GM10248 (cell line): ENCODE results near the gene TAF13.

Source experiments
- CTCF ChIA-PET: fragments of 300-600 bp; sonication (Branson Sonifier 250); formaldehyde crosslinking; extraction: SDS; loops from one replicate; lab custom pipeline; 2021; ENCODE audit warnings: antibody characterized with exemption; lab: Yijun Ruan, JAX
- POLR2A ChIA-PET: fragments of 350-650 bp; sonication (Branson Sonifier 250); formaldehyde crosslinking; extraction: SDS; loops from one replicate; lab custom pipeline; 2020; ENCODE audit warnings: antibody characterized with exemption; lab: Yijun Ruan, JAX
- DNase-seq: peaks from one replicate; pipeline ENCODE4 v3.0.0; 2012; ENCODE audit errors: extremely low spot score
- CTCF ChIP-seq: IDR thresholded peaks from 2 replicates; pipeline ENCODE4 v1.5.1; 2012; ENCODE audit warnings: mild to moderate bottlenecking, low read depth; ENCODE audit errors: extremely low read depth, missing control alignments, control extremely low read depth

TAF13 gene

DNA sequence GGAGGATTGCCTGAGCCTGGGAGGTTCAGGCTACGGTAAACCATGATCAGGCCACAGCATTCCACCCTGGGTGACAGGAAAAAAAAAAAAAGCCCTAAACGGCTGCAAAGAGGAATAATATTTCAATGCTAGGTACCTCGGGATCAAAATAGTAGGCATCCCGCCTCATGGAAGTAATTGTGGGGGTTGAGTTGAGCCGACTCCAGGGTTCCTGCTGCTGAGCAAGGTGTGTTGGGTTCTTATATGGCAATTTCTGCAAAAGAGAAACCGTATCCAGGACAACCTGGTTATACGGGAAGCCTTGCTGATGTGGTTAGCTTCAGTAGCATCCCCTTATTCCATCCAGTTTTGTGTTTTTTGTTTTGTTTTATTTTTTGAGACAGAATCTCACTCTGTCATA is 32.0 kb upstream of the TAF13 start:
- no peak for TF ChIP-seq CTCF
- CTCF ChIA-PET = interaction anchor here (8.5 kb wide), 1 partner anchor 7 kb away, joined by 114 read pairs; no protein-coding TSS in a partner anchor
- DNase-seq = no peak
- POLR2A ChIA-PET = no interaction called here

DNA sequence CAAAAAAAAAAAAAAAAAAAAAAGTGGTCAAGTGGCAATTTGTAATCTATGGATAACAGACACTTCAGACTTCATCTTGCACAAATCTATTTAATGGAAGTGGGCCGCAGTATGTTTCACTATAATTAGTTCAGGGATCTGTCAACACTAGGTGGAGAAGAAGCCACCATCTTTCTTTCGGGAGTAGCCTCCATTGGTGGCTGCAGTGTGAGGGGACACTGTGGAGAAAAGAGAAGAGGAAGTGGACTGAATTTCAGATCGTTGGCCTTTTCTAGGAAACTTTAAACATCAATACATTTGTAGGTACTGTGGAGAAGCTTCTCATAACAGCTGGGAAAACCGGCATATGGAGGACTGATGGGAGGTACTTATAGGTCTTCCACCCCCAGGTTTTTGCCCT is 30.1 kb upstream of the TAF13 start:
- ChIA-PET POLR2A (no interaction called here), CTCF (no interaction called here)
- no peak for DNase-seq
- no peak for TF ChIP-seq CTCF

DNA sequence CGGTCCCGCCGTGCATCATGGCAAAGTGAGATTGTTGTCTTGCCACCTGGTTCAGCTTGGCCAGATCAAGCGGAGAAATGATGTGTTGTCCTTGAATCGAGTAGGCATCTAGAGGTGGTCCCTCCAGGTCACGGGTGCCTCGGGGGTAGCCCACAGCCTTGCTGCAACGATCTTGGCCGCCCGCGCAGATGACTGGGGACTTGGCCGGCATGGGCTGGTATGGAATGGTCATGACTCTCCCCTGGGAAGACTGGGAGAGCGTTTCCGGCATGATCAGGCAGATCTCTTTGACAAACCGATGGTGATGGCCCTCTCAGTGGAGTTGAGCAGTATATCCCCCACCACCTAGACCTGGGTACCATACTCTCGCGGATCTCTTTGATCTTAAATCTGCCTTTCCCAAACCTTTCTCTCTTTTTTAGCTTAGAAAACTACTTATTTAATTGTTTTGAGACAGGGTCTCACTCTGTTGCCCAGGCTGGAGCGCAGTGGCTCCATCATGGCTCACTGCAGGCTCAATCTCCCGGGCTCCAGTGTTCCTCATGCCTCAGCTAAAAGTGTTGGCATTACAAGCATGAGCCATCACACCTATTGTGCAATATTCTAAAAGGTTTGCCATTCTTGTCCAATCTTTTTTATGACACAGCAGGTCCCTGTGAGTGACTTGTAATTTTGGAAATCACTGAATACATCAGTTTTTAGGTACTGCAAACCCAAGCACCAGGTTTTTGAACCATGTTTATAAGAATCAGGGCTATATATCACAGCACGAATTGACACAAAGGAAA is 28.8 kb upstream of the TAF13 start:
- TF ChIP-seq CTCF = no peak
- DNase-seq = no peak
- POLR2A ChIA-PET = no interaction called here
- CTCF ChIA-PET = interaction anchor here (9.2 kb wide), 1 partner anchor 8 kb away, joined by 114 read pairs; the partner anchor contains the start of gene ELAPOR1

DNA sequence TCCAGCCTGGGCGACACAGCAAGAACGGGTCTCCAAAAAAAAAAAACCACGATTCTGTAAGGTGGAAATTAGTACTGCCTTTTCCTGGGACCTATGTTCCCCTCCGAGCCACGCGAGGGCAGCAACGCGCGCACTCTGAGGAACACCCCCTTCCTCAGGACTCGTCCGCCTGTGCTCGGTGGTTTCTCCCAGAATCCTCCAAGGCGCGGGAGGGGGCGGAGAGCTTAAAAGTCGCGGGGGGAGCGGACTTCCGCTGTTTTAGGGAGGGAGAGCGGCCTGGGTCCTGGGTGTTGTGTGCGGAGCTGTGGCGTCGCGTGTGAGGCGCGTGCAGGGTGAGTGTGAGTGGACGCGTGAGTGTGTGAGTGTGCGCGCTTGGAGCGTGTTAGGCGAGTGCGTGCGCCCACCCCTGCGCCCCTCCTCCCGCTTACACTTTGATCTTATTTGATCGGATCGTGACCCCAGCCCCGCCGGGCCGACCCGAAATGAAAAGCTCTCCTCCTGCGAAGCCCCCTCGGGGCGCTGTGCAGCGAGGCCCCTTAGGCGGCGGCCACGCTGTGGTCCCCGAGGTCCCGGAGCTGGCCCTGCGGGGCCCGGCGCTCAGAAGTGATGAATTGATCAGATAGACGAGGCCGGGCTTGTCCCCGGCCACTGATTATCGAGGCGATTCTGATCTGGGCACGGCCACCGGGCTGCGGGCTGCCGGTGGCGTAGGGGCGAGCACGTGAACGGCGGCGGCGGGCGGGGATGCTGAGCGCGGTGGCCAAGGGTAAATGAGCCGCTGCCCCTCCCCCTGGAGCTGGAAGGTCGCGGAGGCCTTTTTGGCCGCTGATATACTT is 24.4 kb upstream of the TAF13 start:
- CTCF ChIA-PET = interaction anchor here (0.5 to 9.2 kb wide), 29 partner anchors 10 to 433 kb away, joined by 3 to 114 read pairs (median 3); partner anchors contain the start of genes ELAPOR1, SARS1, TAF13 and TMEM167B
- peak; percentile 96 for DNase-seq
- POLR2A ChIA-PET = interaction anchor here (0.5 to 2.3 kb wide), 12 partner anchors 9 to 539 kb away, joined by 3 to 16 read pairs (median 5); partner anchors contain the start of genes TAF13, TMEM167B and WDR47
- TF ChIP-seq CTCF = peak; percentile 92

GRCh38 chr1:109096120-109096519 is 20.3 kb upstream of the TAF13 start:
- ChIA-PET POLR2A (no interaction called here), CTCF (interaction anchor here (0.8 to 1.2 kb wide), 2 partner anchors 17 to 20 kb away, joined by 3 to 5 read pairs; partner anchors contain the start of gene TAF13)
- DNase-seq = no peak
- TF ChIP-seq CTCF = no peak

DNA sequence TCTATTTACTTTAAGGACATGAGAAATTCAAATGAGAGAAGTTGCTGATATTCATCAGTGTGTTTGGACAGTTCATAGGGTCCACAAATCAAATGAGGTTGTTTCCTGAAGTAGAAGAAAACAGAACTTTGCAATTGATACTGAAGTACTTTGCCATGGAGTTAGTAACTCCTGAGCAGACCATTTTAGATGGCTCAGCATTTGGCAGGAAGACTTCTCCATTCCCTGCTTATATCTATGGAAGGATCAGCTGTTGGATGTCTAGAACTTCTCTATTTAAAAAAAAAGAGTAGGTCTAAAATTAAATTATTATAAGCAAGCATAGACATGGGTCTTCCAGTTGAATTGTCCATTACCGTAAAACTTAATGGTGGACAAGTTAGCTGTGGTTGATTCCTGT is 19.8 kb upstream of the TAF13 start:
- ChIA-PET POLR2A (no interaction called here), CTCF (interaction anchor here (0.8 to 1.2 kb wide), 2 partner anchors 17 to 19 kb away, joined by 3 to 5 read pairs; partner anchors contain the start of gene TAF13)
- no peak for DNase-seq
- TF ChIP-seq CTCF = no peak
